Transverse colon (tissue), 4 donors: ENCODE data around the gene CSF1R. TPM values are rescaled to one million over a fixed set of nuclear protein-coding genes. Genes with fewer than 3 reads are reported as not detected.

ENCODE experiments used
- DNase-seq: peaks from one replicate; pipeline ENCODE4 v3.0.0-alpha.2; 2019
- H3K27ac ChIP-seq, 4 donors: fragments of 200-600 bp; sonication (generic); 2 replicates each; pipeline ENCODE4 v1.5.1; 2016 to 2018; ENCODE audit warnings: inconsistent platforms in 4 of 4
- H3K27me3 ChIP-seq: fragments of 200-600 bp; sonication (generic); 2 replicates; pipeline ENCODE4 v1.5.1; 2017; ENCODE audit warnings: inconsistent platforms
- H3K36me3 ChIP-seq, 4 donors: fragments of 200-600 bp; sonication (generic); 2 replicates each; pipeline ENCODE4 v1.5.1; 2017 to 2019; ENCODE audit warnings: inconsistent platforms in 4 of 4
- H3K4me1 ChIP-seq, 4 donors: fragments of 200-600 bp; sonication (generic); 2 replicates each; pipeline ENCODE4 v1.5.1; 2017 to 2020; ENCODE audit warnings: inconsistent platforms in 4 of 4
- H3K4me3 ChIP-seq, 4 donors: fragments of 200-600 bp; sonication (generic); 1 replicate in 1 of 4; 2 replicates in 3 of 4; pipeline versions ENCODE4 v1.5.1 to v1.6.1; 2017 to 2019; ENCODE audit warnings: inconsistent platforms in 4 of 4
- H3K9me3 ChIP-seq, 2 donors: fragments of 200-600 bp; sonication (generic); 2 replicates each; pipeline ENCODE4 v1.5.1; 2017 to 2019; ENCODE audit warnings: inconsistent platforms in 2 of 2
- CTCF ChIP-seq, 5 experiments: fragments of 200-600 bp in 3 of 5; fragments of 450-650 bp in 2 of 5; sonication (generic) in 3 of 5; IDR thresholded peaks; 1 replicate in 2 of 5; 2 replicates in 3 of 5; pipeline ENCODE4 v1.5.1; 2016 to 2017; ENCODE audit warnings: antibody characterized with exemption in 5 of 5, inconsistent platforms in 3 of 5, mild to moderate bottlenecking in 2 of 5, moderate library complexity in 1 of 5
- EP300 ChIP-seq: sonication (generic); formaldehyde crosslinking; IDR thresholded peaks from one replicate; pipeline ENCODE4 v1.6.1; 2017; ENCODE audit warnings: antibody characterized with exemption, low read depth
- POLR2A ChIP-seq: fragments of 450-650 bp; IDR thresholded peaks from one replicate; pipeline ENCODE4 v1.6.1; 2016; ENCODE audit warnings: antibody characterized with exemption, mild to moderate bottlenecking, moderate library complexity
- POLR2AphosphoS5 ChIP-seq, 3 donors: sonication (generic); formaldehyde crosslinking; IDR thresholded peaks; one replicate each; pipeline ENCODE4 v1.6.1; 2016; ENCODE audit warnings: antibody characterized with exemption in 3 of 3
- WGBS, 2 donors: methylation state at CpG; one replicate each; pipeline ENCODE4 v1.1.5; 2018; ENCODE audit warnings: low coverage in 1 of 2; 5-methylcytosine and 5-hydroxymethylcytosine counted together
- in situ Hi-C, 4 donors: fragments of 200-750 bp; cut with MboI; loops; one replicate each; pipeline versions ENCODE4 v1.15.0 to v1.15.1; 2017; ENCODE audit warnings: low sequenced_read_pairs in 3 of 4, low pct_ligation_motif_present in 1 of 4, low pct_unique_long_range_greater_than_20kb in 1 of 4
- intact Hi-C: fragments of 100-400 bp; cut with DNase I; formaldehyde crosslinking; loops from one replicate; pipeline ENCODE4 v1.15.1; 2023; ENCODE audit warnings: low total_unique reads
- total RNA-seq, 4 donors: library from RNA; depleted of rRNA; stranded (reverse); fragments of >200 nt; gene quantifications; one replicate each; pipeline ENCODE4 v1.1.0, GENCODE V29; 2016

Gene CSF1R
- total RNA-seq, 4 donors from 2014 or later, result 0.60 to 38.9 (median 14.7) TPM

- TF ChIP-seq EP300, result no peak
- TF ChIP-seq POLR2AphosphoS5 (IDR thresholded peaks at IDR 0.05), result no peak
- TF ChIP-seq CTCF (IDR thresholded peaks at IDR 0.05), result no peak
- no peak for TF ChIP-seq POLR2A
- WGBS, 2 donors, result 85% methylated on average over 12 of the region's 12 CpGs; no CpG with 5 or more reads in 1 of the 2 donors
- in situ Hi-C loops (no loop called here), intact Hi-C loops (no loop called here)
- no peak overlapping the region for H3K27ac ChIP-seq
- no peaks in the 10 kb centered on the region for H3K36me3 ChIP-seq
- H3K27me3 ChIP-seq, result no peaks in the 10 kb centered on the region
- no peak overlapping the region for H3K4me3 ChIP-seq
- H3K9me3 ChIP-seq, result no peaks in the 10 kb centered on the region
- H3K4me1 ChIP-seq, result peaks cover 0 to 6% (median 0%) of the 10 kb centered on the region in 4 donors
- no peak for DNase-seq
Measured at GRCh38 chr5:150068961-150069645, 17.3 kb downstream of the CSF1R start.

GRCh38 chr5:150068472-150068871 lies 17.9 kb downstream of the CSF1R start:
- 75% methylated on average over 4 of the region's 4 CpGs; no CpG with 5 or more reads in 1 of the 2 donors for WGBS, 2 donors
- Histone ChIP-seq H3K4me3 (no peak overlapping the region), H3K9me3 (no peaks in the 10 kb centered on the region), H3K27me3 (no peaks in the 10 kb centered on the region), H3K36me3 (no peaks in the 10 kb centered on the region), H3K27ac (no peak overlapping the region), H3K4me1 (peaks cover 0 to 6% (median 0%) of the 10 kb centered on the region in 4 donors)
- TF ChIP-seq POLR2A (no peak), EP300 (no peak), CTCF (IDR thresholded peaks at IDR 0.05) (no peak), POLR2AphosphoS5 (IDR thresholded peaks at IDR 0.05) (no peak)
- in situ Hi-C loops (no loop called here), intact Hi-C loops (no loop called here)
- no peak for DNase-seq

GRCh38 chr5:150068071-150068470 lies 18.3 kb downstream of the CSF1R start:
- H3K4me1 ChIP-seq, result peaks cover 0 to 6% (median 0%) of the 10 kb centered on the region in 4 donors
- H3K4me3 ChIP-seq, result no peak overlapping the region
- no peak for DNase-seq
- TF ChIP-seq EP300 (no peak), CTCF (IDR thresholded peaks at IDR 0.05) (no peak), POLR2AphosphoS5 (IDR thresholded peaks at IDR 0.05) (no peak), POLR2A (no peak)
- H3K9me3 ChIP-seq, result no peaks in the 10 kb centered on the region
- in situ Hi-C loops (no loop called here), intact Hi-C loops (no loop called here)
- no peaks in the 10 kb centered on the region for H3K27me3 ChIP-seq
- 95% methylated on average over 6 of the region's 6 CpGs; no CpG with 5 or more reads in 1 of the 2 donors for WGBS, 2 donors
- no peaks in the 10 kb centered on the region for H3K36me3 ChIP-seq
- H3K27ac ChIP-seq, result no peak overlapping the region

GRCh38 chr5:150067405-150067960 lies 18.9 kb downstream of the CSF1R start:
- no peak for DNase-seq
- intact Hi-C loops, result no loop called here

More at GRCh38 chr5:150067405-150067960, 18.9 kb downstream of the CSF1R start:
- H3K36me3 ChIP-seq, result no peaks in the 10 kb centered on the region
- 85 to 100% methylated on average over 1 to 6 of the region's 6 CpGs for WGBS, 2 donors
- no peak overlapping the region for H3K27ac ChIP-seq
- H3K27me3 ChIP-seq, result no peaks in the 10 kb centered on the region
- H3K9me3 ChIP-seq, result no peaks in the 10 kb centered on the region
- TF ChIP-seq EP300 (no peak), POLR2AphosphoS5 (IDR thresholded peaks at IDR 0.05) (no peak), CTCF (IDR thresholded peaks at IDR 0.05) (no peak), POLR2A (no peak)
- in situ Hi-C loops, result no loop called here
- H3K4me3 ChIP-seq, result no peak overlapping the region
- peaks cover 0 to 6% (median 0%) of the 10 kb centered on the region in 4 donors for H3K4me1 ChIP-seq
